GM06990 (cell line): ENCODE measurements around the gene USP9X.
"Not testable (repeated sequence)": the region's sequence is repeated elsewhere in the genome, so short reads cannot be mapped to it uniquely, and the experiment has no call there.

Source experiments
- DNase-seq: peaks from one replicate; pipeline ENCODE4 v3.0.0-alpha.2; 2011; ENCODE audit not compliant: insufficient read length; ENCODE audit errors: extremely low read depth
- H3K27me3 ChIP-seq: replicated peaks from 2 replicates; pipeline ENCODE4 v1.6.0; 2011; ENCODE audit warnings: low read length; ENCODE audit not compliant: control insufficient read depth, insufficient read depth
- H3K36me3 ChIP-seq: 2 replicates; pipeline ENCODE4 v1.5.1; 2011; ENCODE audit warnings: low read length; ENCODE audit not compliant: control insufficient read depth, insufficient read depth
- H3K4me3 ChIP-seq: replicated peaks from 2 replicates; pipeline ENCODE4 v1.5.1; 2011; ENCODE audit warnings: low read depth, mild to moderate bottlenecking, control low read depth, low read length
- TF ChIP-seq, protein P1 (sequence below): IDR thresholded peaks from 2 replicates; pipeline ENCODE4 v1.5.1; 2011; ENCODE audit warnings: low read length, control low read depth, mild to moderate bottlenecking, inconsistent platforms; ENCODE audit not compliant: insufficient read depth, poor library complexity, severe bottlenecking

Gene USP9X

DNA sequence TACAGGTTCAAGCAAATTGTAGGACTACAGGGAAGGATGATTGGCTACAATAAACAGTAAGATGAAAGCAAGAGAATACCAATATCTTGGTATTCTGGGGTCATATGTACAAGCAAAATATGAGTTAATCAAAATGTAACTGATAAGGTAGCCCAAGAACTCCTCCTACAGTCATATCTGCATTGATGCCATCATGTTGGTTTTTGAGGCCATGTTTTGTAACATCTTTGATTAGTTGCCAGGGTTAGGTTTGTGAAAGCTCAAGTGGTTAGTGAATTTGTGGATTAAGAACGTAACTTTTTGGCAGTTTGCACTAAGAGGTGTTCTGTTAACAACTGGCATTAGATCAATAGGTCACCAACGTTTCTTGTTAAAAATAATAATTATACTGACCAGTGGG, 59.6 kb downstream of the USP9X start:
- no peak for DNase-seq
- Histone ChIP-seq H3K36me3 (0 out of 2 replicates have a peak, but pooled peaks cover 1% of the 10 kb centered on the region), H3K27me3 (no peaks in the 10 kb centered on the region), H3K4me3 (no peak overlapping the region)
- TF ChIP-seq, protein P1, sequence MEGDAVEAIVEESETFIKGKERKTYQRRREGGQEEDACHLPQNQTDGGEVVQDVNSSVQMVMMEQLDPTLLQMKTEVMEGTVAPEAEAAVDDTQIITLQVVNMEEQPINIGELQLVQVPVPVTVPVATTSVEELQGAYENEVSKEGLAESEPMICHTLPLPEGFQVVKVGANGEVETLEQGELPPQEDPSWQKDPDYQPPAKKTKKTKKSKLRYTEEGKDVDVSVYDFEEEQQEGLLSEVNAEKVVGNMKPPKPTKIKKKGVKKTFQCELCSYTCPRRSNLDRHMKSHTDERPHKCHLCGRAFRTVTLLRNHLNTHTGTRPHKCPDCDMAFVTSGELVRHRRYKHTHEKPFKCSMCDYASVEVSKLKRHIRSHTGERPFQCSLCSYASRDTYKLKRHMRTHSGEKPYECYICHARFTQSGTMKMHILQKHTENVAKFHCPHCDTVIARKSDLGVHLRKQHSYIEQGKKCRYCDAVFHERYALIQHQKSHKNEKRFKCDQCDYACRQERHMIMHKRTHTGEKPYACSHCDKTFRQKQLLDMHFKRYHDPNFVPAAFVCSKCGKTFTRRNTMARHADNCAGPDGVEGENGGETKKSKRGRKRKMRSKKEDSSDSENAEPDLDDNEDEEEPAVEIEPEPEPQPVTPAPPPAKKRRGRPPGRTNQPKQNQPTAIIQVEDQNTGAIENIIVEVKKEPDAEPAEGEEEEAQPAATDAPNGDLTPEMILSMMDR = no peak

DNA sequence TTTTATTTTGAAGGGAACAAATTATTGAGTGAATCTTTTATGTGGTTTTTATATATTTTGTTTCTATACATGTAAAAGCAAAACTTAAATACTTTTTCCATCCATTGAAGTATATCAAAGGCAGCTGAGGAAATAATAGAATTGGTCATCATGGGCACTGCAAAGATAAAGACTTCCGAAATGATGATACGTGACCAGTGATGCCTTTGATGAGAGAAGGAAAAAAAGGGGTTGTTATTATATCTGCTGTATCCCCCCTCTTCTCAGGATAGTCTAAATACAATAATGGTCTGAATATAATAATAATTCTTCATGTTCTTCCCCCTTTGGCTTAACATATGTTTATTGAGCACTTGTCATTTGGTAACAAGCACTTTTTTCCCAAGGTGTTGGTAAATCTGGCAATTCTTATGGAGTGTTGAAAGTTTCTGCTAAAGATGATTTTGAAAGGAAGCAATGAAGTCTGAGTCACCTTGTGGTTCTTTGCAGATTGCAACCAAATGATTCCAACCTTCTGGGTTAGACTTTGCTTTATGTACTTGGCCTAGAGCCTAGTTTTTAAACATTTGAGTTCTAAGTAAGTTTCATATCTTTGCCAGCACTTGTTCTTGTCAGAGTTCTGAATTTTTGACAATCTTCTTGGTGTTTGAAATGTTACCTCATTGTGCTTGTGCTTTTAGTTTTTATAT, 60.8 kb downstream of the USP9X start:
- H3K36me3 ChIP-seq = 0 out of 2 replicates have a peak, but pooled peaks cover 1% of the 10 kb centered on the region
- no peak for DNase-seq

DNA sequence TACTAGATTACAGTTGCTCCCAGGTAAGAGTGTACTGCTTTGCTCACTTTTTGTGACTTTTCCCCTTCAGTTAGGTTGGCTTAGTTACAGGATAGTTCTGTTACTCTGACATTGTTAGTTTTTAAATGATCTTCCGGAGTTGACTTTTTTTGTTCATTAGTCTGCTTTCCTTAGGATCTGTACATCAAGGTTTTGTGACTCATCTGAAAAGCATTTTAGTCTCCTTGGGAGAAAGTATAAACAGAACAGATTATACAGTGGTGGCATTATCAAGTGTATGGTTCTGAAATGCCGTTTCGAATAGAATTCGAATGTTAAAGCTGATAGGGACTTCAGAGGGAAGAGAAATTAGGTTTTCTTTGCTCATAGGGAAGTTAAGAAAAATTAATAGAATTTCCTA, 63.3 kb downstream of the USP9X start:
- no peak for DNase-seq
- TF ChIP-seq, protein P1 = no peak
- peaks cover 2% of the 10 kb centered on the region; the same call in 1 of the 2 replicates for H3K36me3 ChIP-seq
- H3K27me3 ChIP-seq = no peaks in the 10 kb centered on the region
- no peak overlapping the region for H3K4me3 ChIP-seq

More for the DNA sequence above, 60.8 kb downstream of the USP9X start:
- Histone ChIP-seq H3K4me3 (no peak overlapping the region), H3K27me3 (no peaks in the 10 kb centered on the region)
- TF ChIP-seq, protein P1 = no peak

GRCh38 chrX:41150043-41150442, 64.8 kb downstream of the USP9X start:
- DNase-seq = no peak
- TF ChIP-seq, protein P1 = no peak
- Histone ChIP-seq H3K4me3 (no peak overlapping the region), H3K36me3 (peaks cover 2% of the 10 kb centered on the region; the same call in 1 of the 2 replicates), H3K27me3 (no peaks in the 10 kb centered on the region)

- not testable (repeated sequence) for H3K4me3 ChIP-seq, H3K36me3 ChIP-seq, DNase-seq, H3K27me3 ChIP-seq
Observed at GRCh38 chrX:41151726-41152125, 66.5 kb downstream of the USP9X start.

DNA sequence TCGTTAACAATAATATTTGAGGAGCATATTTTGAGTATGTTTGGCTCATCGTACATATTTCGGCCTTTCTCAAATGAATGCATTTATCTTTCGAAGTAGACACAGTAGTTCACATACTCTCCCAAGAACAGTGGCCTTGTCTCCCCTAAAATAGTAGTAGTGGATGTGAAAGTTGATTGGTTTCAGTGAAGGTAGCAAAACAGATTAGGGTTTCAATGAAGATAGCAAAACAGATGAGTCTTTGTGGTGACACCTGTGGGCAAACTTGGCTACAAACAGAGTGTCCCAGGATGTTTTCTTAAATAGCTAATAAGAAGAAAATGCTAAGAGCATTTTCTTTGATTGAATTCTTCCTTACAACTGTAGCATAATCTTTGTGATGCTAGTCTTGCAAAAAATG, 67.0 kb downstream of the USP9X start:
- TF ChIP-seq, protein P1 = no peak
- no peak overlapping the region for H3K4me3 ChIP-seq
- H3K27me3 ChIP-seq = no peaks in the 10 kb centered on the region
- peaks cover 6% of the 10 kb centered on the region for H3K36me3 ChIP-seq
- DNase-seq = no peak
